Neuronal stem cell (in vitro differentiated cells): ENCODE results near the gene INAVA.

Experiments used
- DNase-seq: peaks from one replicate; pipeline ENCODE4 v3.0.0-alpha.2; 2013; ENCODE audit warnings: low spot score
- H2AFZ ChIP-seq: one replicate; pipeline ENCODE4 v1.6.1; 2013; ENCODE audit warnings: mild to moderate bottlenecking, low read length, inconsistent platforms
- H2AK5ac ChIP-seq: 2 replicates; pipeline ENCODE4 v1.6.1; 2013; ENCODE audit warnings: low read depth, mild to moderate bottlenecking, inconsistent platforms, low read length, moderate library complexity, mixed read lengths
- H2BK120ac ChIP-seq: 2 replicates; pipeline ENCODE4 v1.6.1; 2013; ENCODE audit warnings: low read depth, mild to moderate bottlenecking, inconsistent platforms, low read length, moderate library complexity, mixed read lengths
- H2BK12ac ChIP-seq: one replicate; pipeline ENCODE4 v1.6.1; 2013; ENCODE audit warnings: low read length, inconsistent platforms
- H2BK15ac ChIP-seq: 2 replicates; pipeline ENCODE4 v1.6.1; 2013; ENCODE audit warnings: mild to moderate bottlenecking, low read length, inconsistent platforms, mixed read lengths
- H2BK5ac ChIP-seq: one replicate; pipeline ENCODE4 v1.6.1; 2013; ENCODE audit warnings: inconsistent platforms, mild to moderate bottlenecking, low read length, moderate library complexity
- H3K14ac ChIP-seq: one replicate; pipeline ENCODE4 v1.6.1; 2013; ENCODE audit warnings: low read length, inconsistent platforms
- H3K18ac ChIP-seq: 2 replicates; pipeline ENCODE4 v1.6.1; 2013; ENCODE audit warnings: low read length, inconsistent platforms
- H3K23ac ChIP-seq: 2 replicates; pipeline ENCODE4 v1.6.1; 2013; ENCODE audit warnings: low read depth, mild to moderate bottlenecking, mixed read lengths, low read length, inconsistent platforms; ENCODE audit not compliant: poor library complexity
- H3K27ac ChIP-seq: replicated peaks from 3 replicates; pipeline ENCODE4 v1.5.1; 2013; ENCODE audit warnings: low read length, inconsistent platforms
- H3K27me3 ChIP-seq, 3 experiments: 2 replicates each; pipeline ENCODE4 v1.6.1; 2013; ENCODE audit warnings: low read length in 3 of 3, mild to moderate bottlenecking in 2 of 3, inconsistent platforms in 1 of 3, low read depth in 1 of 3, mixed read lengths in 1 of 3, moderate library complexity in 1 of 3; ENCODE audit not compliant: control insufficient read depth in 3 of 3, insufficient read depth in 3 of 3
- H3K36me3 ChIP-seq, 2 donors: replicated peaks in 1 of 2; 2 replicates each; pipeline ENCODE4 v1.6.1; 2013; ENCODE audit warnings: low read length in 2 of 2; ENCODE audit not compliant: control insufficient read depth in 2 of 2, insufficient read depth in 2 of 2
- H3K4ac ChIP-seq: 2 replicates; pipeline ENCODE4 v1.6.1; 2013; ENCODE audit warnings: inconsistent platforms, mild to moderate bottlenecking, low read length, moderate library complexity
- H3K4me1 ChIP-seq, 2 donors: 1 replicate in 1 of 2; 2 replicates in 1 of 2; pipeline ENCODE4 v1.6.1; 2013; ENCODE audit warnings: low read length in 2 of 2, low read depth in 1 of 2; ENCODE audit not compliant: control insufficient read depth in 2 of 2, insufficient read depth in 1 of 2
- H3K4me2 ChIP-seq: one replicate; pipeline ENCODE4 v1.6.1; 2013; ENCODE audit warnings: mild to moderate bottlenecking, low read length, inconsistent platforms; ENCODE audit not compliant: insufficient read depth, poor library complexity, severe bottlenecking
- H3K4me3 ChIP-seq, 2 donors: 2 replicates each; pipeline ENCODE4 v1.5.1; 2013; ENCODE audit warnings: low read length in 2 of 2, mild to moderate bottlenecking in 2 of 2, inconsistent platforms in 1 of 2, moderate library complexity in 1 of 2
- H3K79me1 ChIP-seq: one replicate; pipeline ENCODE4 v1.6.1; 2013; ENCODE audit warnings: low read depth, mild to moderate bottlenecking, inconsistent platforms, low read length, moderate library complexity
- H3K9ac ChIP-seq: one replicate; pipeline ENCODE4 v1.6.1; 2013; ENCODE audit warnings: mild to moderate bottlenecking, low read depth, low read length, inconsistent platforms; ENCODE audit not compliant: poor library complexity
- H3K9me3 ChIP-seq, 2 donors: replicated peaks in 1 of 2; 2 replicates each; pipeline versions ENCODE3 to v1.6.1; 2013; ENCODE audit warnings: low read length in 2 of 2, mild to moderate bottlenecking in 2 of 2, inconsistent platforms in 1 of 2, low read depth in 1 of 2, mixed read lengths in 1 of 2, moderate library complexity in 1 of 2; ENCODE audit not compliant: control insufficient read depth in 2 of 2, insufficient read depth in 1 of 2
- H4K8ac ChIP-seq: one replicate; pipeline ENCODE4 v1.6.1; 2013; ENCODE audit warnings: low read depth, mild to moderate bottlenecking, inconsistent platforms, low read length, moderate library complexity
- H4K91ac ChIP-seq: one replicate; pipeline ENCODE4 v1.6.1; 2013; ENCODE audit warnings: low read length, low read depth, mild to moderate bottlenecking, inconsistent platforms; ENCODE audit not compliant: poor library complexity
- WGBS, 2 donors: extraction: QIAGEN DNeasy Blood & Tissue Kit; methylation state at CpG; one replicate each; pipeline ENCODE4 v1.1.7; 2013; ENCODE audit warnings: missing lambda C conversion rate in 2 of 2, mixed read lengths in 1 of 2; ENCODE audit not compliant: insufficient read length in 2 of 2, insufficient replicate concordance in 1 of 2; ENCODE audit errors: extremely low coverage in 2 of 2; 5-methylcytosine and 5-hydroxymethylcytosine counted together

The INAVA gene

GRCh38 chr1:200849430-200849829 is 45.3 kb upstream of the INAVA start:
- H2BK5ac ChIP-seq = no peak overlapping the region

GRCh38 chr1:200850554-200850953 is 44.1 kb upstream of the INAVA start:
- Histone ChIP-seq H3K23ac (no peak overlapping the region), H3K18ac (no peak overlapping the region), H3K79me1 (no peaks in the 10 kb centered on the region), H3K27ac (no peak overlapping the region), H3K27me3 (no peaks in the 10 kb centered on the region), H3K4me3 (no peak overlapping the region), H3K36me3 (peaks cover 13 to 92% of the 10 kb centered on the region in 2 donors), H2BK15ac (no peak overlapping the region), H2AFZ (no peak overlapping the region), H4K91ac (no peak overlapping the region), H2AK5ac (no peak overlapping the region), H3K4me2 (no peak overlapping the region), H2BK120ac (no peak overlapping the region), H2BK5ac (no peak overlapping the region), H3K9me3 (peaks cover 0 to 7% of the 10 kb centered on the region in 2 donors), H2BK12ac (no peak overlapping the region), H3K4ac (no peak overlapping the region), H3K14ac (no peak overlapping the region), H4K8ac (no peak overlapping the region), H3K9ac (no peak overlapping the region), H3K4me1 (peaks cover 0 to 7% of the 10 kb centered on the region in 2 donors)
- DNase-seq = no peak

More at GRCh38 chr1:200849430-200849829, 45.3 kb upstream of the INAVA start:
- Histone ChIP-seq H3K18ac (no peak overlapping the region), H3K4me2 (no peak overlapping the region), H2AK5ac (no peak overlapping the region), H3K36me3 (peaks cover 17 to 92% of the 10 kb centered on the region in 2 donors), H4K91ac (no peak overlapping the region), H4K8ac (no peak overlapping the region), H2BK15ac (no peak overlapping the region), H2BK120ac (no peak overlapping the region), H3K4ac (no peak overlapping the region), H3K79me1 (no peaks in the 10 kb centered on the region), H2BK12ac (no peak overlapping the region), H2AFZ (no peak overlapping the region), H3K27me3 (no peaks in the 10 kb centered on the region), H3K4me1 (peaks cover 0 to 7% of the 10 kb centered on the region in 2 donors), H3K9ac (no peak overlapping the region), H3K14ac (no peak overlapping the region), H3K4me3 (no peak overlapping the region), H3K9me3 (peaks cover 0 to 7% of the 10 kb centered on the region in 2 donors), H3K23ac (no peak overlapping the region), H3K27ac (no peak overlapping the region)
- no peak for DNase-seq
- no CpG with 5 or more reads among the region's 6 CpGs for WGBS, 2 donors

GRCh38 chr1:200856716-200857357 is 37.9 kb upstream of the INAVA start:
- H2BK5ac ChIP-seq = no peak overlapping the region
- H3K14ac ChIP-seq = no peak overlapping the region
- H3K4me1 ChIP-seq = no peaks in the 10 kb centered on the region
- H3K27me3 ChIP-seq = no peaks in the 10 kb centered on the region
- no peak overlapping the region for H4K91ac ChIP-seq
- no peak overlapping the region for H3K27ac ChIP-seq
- no peak overlapping the region for H3K18ac ChIP-seq
- H3K36me3 ChIP-seq = peaks cover 8 to 93% of the 10 kb centered on the region in 2 donors
- no peak overlapping the region for H2AFZ ChIP-seq
- H2BK15ac ChIP-seq = no peak overlapping the region
- no peak overlapping the region for H2BK120ac ChIP-seq
- H2AK5ac ChIP-seq = no peak overlapping the region
- H4K8ac ChIP-seq = no peak overlapping the region
- H3K9me3 ChIP-seq = no peaks in the 10 kb centered on the region
- H3K79me1 ChIP-seq = no peaks in the 10 kb centered on the region
- H3K4ac ChIP-seq = no peak overlapping the region
- no peak overlapping the region for H2BK12ac ChIP-seq
- H3K4me3 ChIP-seq = no peak overlapping the region
- no peak for DNase-seq
- WGBS, 2 donors = no CpG with 5 or more reads among the region's 2 CpGs
- no peak overlapping the region for H3K4me2 ChIP-seq
- H3K23ac ChIP-seq = no peak overlapping the region
- H3K9ac ChIP-seq = no peak overlapping the region

- Histone ChIP-seq H2AK5ac (no peak overlapping the region), H2BK12ac (no peak overlapping the region), H3K4me1 (no peaks in the 10 kb centered on the region), H3K4me3 (no peak overlapping the region), H3K36me3 (peaks cover 6 to 92% of the 10 kb centered on the region in 2 donors), H2BK5ac (no peak overlapping the region), H3K79me1 (no peaks in the 10 kb centered on the region), H4K8ac (no peak overlapping the region), H4K91ac (no peak overlapping the region), H3K9me3 (no peaks in the 10 kb centered on the region), H3K27me3 (no peaks in the 10 kb centered on the region), H3K9ac (no peak overlapping the region), H3K18ac (no peak overlapping the region), H2BK120ac (no peak overlapping the region), H3K23ac (no peak overlapping the region), H3K4ac (no peak overlapping the region), H3K27ac (no peak overlapping the region), H3K4me2 (no peak overlapping the region), H2AFZ (no peak overlapping the region), H3K14ac (no peak overlapping the region), H2BK15ac (no peak overlapping the region)
- no CpG with 5 or more reads among the region's 1 CpG for WGBS, 2 donors
- DNase-seq = no peak
Measured at GRCh38 chr1:200857804-200858203, 36.9 kb upstream of the INAVA start.
